Keratinocyte (primary cell): ENCODE results near the gene CLEC6A. TPM values are rescaled to one million over a fixed set of nuclear protein-coding genes. Genes with fewer than 3 reads are reported as not detected.

ENCODE experiments used
- DNase-seq: peaks from one replicate; pipeline ENCODE4 v3.0.0-alpha.2; 2011; ENCODE audit warnings: low read depth, missing footprints, low spot score
- FAIRE-seq: peaks from 2 replicates; lab custom pipeline; 2011; peaks lifted over from hg19 to GRCh38; lab: Jason Lieb, UNC
- H2AFZ ChIP-seq: 2 replicates; pipeline ENCODE4 v1.6.0; 2012; ENCODE audit warnings: low read length, control low read depth, inconsistent platforms; ENCODE audit not compliant: control insufficient read depth
- H3K27ac ChIP-seq: 2 replicates; pipeline ENCODE4 v1.5.1; 2011; ENCODE audit warnings: low read length; ENCODE audit not compliant: control insufficient read depth, insufficient read depth
- H3K27me3 ChIP-seq: 3 replicates; pipeline ENCODE4 v1.6.0; 2011; ENCODE audit warnings: low read length; ENCODE audit not compliant: control insufficient read depth, insufficient read depth; ENCODE audit errors: extremely low read depth
- H3K36me3 ChIP-seq, 2 experiments: 2 replicates in 1 of 2; 3 replicates in 1 of 2; pipeline ENCODE4 v1.5.1; 2011; ENCODE audit warnings: low read length in 2 of 2, mild to moderate bottlenecking in 1 of 2; ENCODE audit not compliant: control insufficient read depth in 2 of 2, insufficient read depth in 2 of 2; ENCODE audit errors: extremely low read depth in 1 of 2
- H3K4me1 ChIP-seq: 3 replicates; pipeline ENCODE4 v1.5.1; 2011; ENCODE audit warnings: low read length; ENCODE audit not compliant: control insufficient read depth, insufficient read depth; ENCODE audit errors: extremely low read depth
- H3K4me2 ChIP-seq: 3 replicates; pipeline ENCODE4 v1.6.0; 2011; ENCODE audit warnings: low read depth, low read length; ENCODE audit not compliant: control insufficient read depth, insufficient read depth; ENCODE audit errors: extremely low read depth
- H3K4me3 ChIP-seq, 3 experiments: fragments of 200-600 bp in 1 of 3; sonication (generic) in 1 of 3; 2 replicates in 2 of 3; 3 replicates in 1 of 3; pipeline ENCODE4 v1.5.1; 2011 to 2016; ENCODE audit warnings: low read length in 3 of 3, mild to moderate bottlenecking in 3 of 3, control low read depth in 2 of 3, inconsistent platforms in 1 of 3, low read depth in 1 of 3, mixed read lengths in 1 of 3, mixed run types in 1 of 3, moderate library complexity in 1 of 3; ENCODE audit not compliant: control insufficient read depth in 2 of 3, insufficient read depth in 2 of 3; ENCODE audit errors: extremely low read depth in 1 of 3
- H3K79me2 ChIP-seq: 2 replicates; pipeline ENCODE4 v1.6.0; 2012; ENCODE audit warnings: low read length; ENCODE audit not compliant: control insufficient read depth, insufficient read depth
- H3K9ac ChIP-seq: 3 replicates; pipeline ENCODE4 v1.6.0; 2011; ENCODE audit warnings: low read length; ENCODE audit not compliant: control insufficient read depth, insufficient read depth; ENCODE audit errors: extremely low read depth
- H3K9me1 ChIP-seq: 3 replicates; pipeline ENCODE4 v1.6.0; 2011; ENCODE audit warnings: low read length; ENCODE audit not compliant: control insufficient read depth, insufficient read depth; ENCODE audit errors: extremely low read depth
- H3K9me3 ChIP-seq: 2 replicates; pipeline ENCODE4 v1.5.1; 2012; ENCODE audit warnings: low read depth, low read length; ENCODE audit not compliant: control insufficient read depth
- H4K20me1 ChIP-seq: 3 replicates; pipeline ENCODE4 v1.6.0; 2011; ENCODE audit warnings: low read length; ENCODE audit not compliant: control insufficient read depth, insufficient read depth; ENCODE audit errors: extremely low read depth
- EZH2 ChIP-seq: IDR thresholded peaks from one replicate; pipeline ENCODE4 v1.6.1; 2012; ENCODE audit warnings: inconsistent platforms, mild to moderate bottlenecking, low read length, moderate library complexity
- dilution Hi-C: fragments of 300-500 bp; cut with MboI; formaldehyde crosslinking; loops from one replicate; pipeline ENCODE4 v1.7.0; 2020; ENCODE audit warnings: low sequenced_read_pairs; ENCODE audit not compliant: extremely low pct_ligation_motif_present
- polyA plus RNA-seq, 5 experiments: library from polyadenylated mRNA; depleted of rRNA in 3 of 5; stranded (reverse) in 3 of 5; stranded (forward) in 1 of 5; unstranded in 1 of 5; fragments of >200 nt; gene quantifications; 1 replicate in 1 of 5; 2 replicates in 3 of 5; 3 replicates in 1 of 5; pipeline versions ENCODE4 v1.2.1 to v1.2.3, GENCODE V29; 2011 to 2012; ENCODE audit warnings: missing spikeins in 2 of 5, low read depth in 1 of 5, low replicate concordance in 1 of 5
- TF ChIP-seq, protein P1 (sequence below), 3 experiments: IDR thresholded peaks in 1 of 3; conservative IDR thresholded peaks in 1 of 3; optimal IDR thresholded peaks in 1 of 3; 2 replicates in 2 of 3; 3 replicates in 1 of 3; pipeline versions ENCODE3 to v1.5.1; 2011; ENCODE audit warnings: low read length in 3 of 3, mild to moderate bottlenecking in 3 of 3, moderate library complexity in 2 of 3, control low read depth in 1 of 3, inconsistent platforms in 1 of 3; ENCODE audit not compliant: insufficient read depth in 2 of 3; ENCODE audit errors: extremely low read depth in 1 of 3

Gene CLEC6A
- polyA plus RNA-seq, 1 donor (not counting 4 experiments of a cell fraction or from before 2014, with no cell fraction given) = not detected

DNA sequence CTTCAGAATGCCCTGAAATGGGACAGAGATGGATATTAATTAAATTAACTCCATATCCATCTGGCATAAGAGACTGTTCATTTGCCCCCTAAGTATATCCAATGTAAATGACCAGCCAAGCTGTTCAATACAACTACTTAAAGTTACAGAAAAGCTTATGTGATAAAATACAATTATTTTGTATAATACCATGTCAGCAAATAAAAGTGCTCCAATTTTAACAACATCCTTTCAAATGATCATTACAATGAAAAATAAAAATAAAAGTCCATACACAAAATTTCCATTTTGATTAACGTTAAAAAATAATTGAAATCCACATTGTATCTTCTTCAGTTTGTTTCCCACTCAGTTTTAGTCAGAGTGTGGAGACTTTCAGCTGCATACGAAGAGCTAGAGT lies 5.7 kb downstream of the CLEC6A start:
- Histone ChIP-seq H3K9me1 (no peaks in the 10 kb centered on the region), H2AFZ (no peak overlapping the region), H3K27ac (no peak overlapping the region), H3K4me3 (no peak overlapping the region), H3K9ac (no peak overlapping the region), H3K9me3 (no peaks in the 10 kb centered on the region), H3K79me2 (no peaks in the 10 kb centered on the region), H3K36me3 (no peaks in the 10 kb centered on the region), H3K4me2 (no peak overlapping the region), H3K4me1 (no peaks in the 10 kb centered on the region), H3K27me3 (no peaks in the 10 kb centered on the region), H4K20me1 (no peaks in the 10 kb centered on the region)
- dilution Hi-C loops = no loop called here
- FAIRE-seq = no peak
- no peak for DNase-seq
- no peak for TF ChIP-seq EZH2
- TF ChIP-seq, protein P1, sequence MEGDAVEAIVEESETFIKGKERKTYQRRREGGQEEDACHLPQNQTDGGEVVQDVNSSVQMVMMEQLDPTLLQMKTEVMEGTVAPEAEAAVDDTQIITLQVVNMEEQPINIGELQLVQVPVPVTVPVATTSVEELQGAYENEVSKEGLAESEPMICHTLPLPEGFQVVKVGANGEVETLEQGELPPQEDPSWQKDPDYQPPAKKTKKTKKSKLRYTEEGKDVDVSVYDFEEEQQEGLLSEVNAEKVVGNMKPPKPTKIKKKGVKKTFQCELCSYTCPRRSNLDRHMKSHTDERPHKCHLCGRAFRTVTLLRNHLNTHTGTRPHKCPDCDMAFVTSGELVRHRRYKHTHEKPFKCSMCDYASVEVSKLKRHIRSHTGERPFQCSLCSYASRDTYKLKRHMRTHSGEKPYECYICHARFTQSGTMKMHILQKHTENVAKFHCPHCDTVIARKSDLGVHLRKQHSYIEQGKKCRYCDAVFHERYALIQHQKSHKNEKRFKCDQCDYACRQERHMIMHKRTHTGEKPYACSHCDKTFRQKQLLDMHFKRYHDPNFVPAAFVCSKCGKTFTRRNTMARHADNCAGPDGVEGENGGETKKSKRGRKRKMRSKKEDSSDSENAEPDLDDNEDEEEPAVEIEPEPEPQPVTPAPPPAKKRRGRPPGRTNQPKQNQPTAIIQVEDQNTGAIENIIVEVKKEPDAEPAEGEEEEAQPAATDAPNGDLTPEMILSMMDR (optimal IDR thresholded peaks at IDR 0.05 in 1 of 3, IDR thresholded peaks at IDR 0.05 in 1 of 3, conservative IDR thresholded peaks at IDR 0.05 in 1 of 3; ENCODE audit: extremely low read depth in 1 of 3, insufficient read depth in 2 of 3, low read length in 3 of 3) = no peak

DNA sequence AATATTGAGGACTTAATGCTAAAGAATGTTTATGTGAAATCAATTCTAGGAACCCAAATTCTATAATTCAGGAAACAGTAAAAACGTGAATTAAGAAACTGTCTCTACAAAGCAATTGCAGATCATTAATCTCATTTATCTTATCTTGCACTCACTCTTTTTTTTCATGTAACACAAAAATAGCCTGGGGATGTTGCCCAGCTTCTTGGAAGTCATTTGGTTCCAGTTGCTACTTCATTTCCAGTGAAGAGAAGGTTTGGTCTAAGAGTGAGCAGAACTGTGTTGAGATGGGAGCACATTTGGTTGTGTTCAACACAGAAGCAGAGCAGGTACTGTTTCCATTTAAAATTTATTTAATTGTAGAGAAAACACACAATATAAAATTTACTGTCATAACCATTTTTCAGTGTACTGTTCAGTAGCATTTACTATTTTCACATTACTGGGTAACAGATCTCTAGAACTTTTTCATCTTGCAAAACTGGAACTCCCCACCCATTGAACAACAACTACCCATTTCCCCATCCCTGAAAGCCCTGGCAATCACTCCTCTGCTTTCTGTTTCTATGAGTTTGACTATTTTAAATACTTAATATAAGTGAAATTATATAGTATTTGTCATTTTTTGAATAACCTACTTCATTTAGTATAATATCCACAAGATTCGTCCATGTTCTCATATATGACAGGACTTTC lies 9.7 kb downstream of the CLEC6A start:
- no peaks in the 10 kb centered on the region for H3K4me1 ChIP-seq
- H3K9ac ChIP-seq = no peak overlapping the region
- no peak overlapping the region for H3K27ac ChIP-seq
- DNase-seq (no peak), FAIRE-seq (no peak)
- dilution Hi-C loops = no loop called here
- H3K79me2 ChIP-seq = no peaks in the 10 kb centered on the region
- no peaks in the 10 kb centered on the region for H3K9me3 ChIP-seq
- no peaks in the 10 kb centered on the region for H4K20me1 ChIP-seq
- no peak overlapping the region for H2AFZ ChIP-seq
- no peaks in the 10 kb centered on the region for H3K36me3 ChIP-seq
- no peak for TF ChIP-seq EZH2
- TF ChIP-seq, protein P1 (optimal IDR thresholded peaks at IDR 0.05 in 1 of 3, IDR thresholded peaks at IDR 0.05 in 1 of 3, conservative IDR thresholded peaks at IDR 0.05 in 1 of 3; ENCODE audit: extremely low read depth in 1 of 3, insufficient read depth in 2 of 3, low read length in 3 of 3) = no peak
- no peaks in the 10 kb centered on the region for H3K9me1 ChIP-seq
- no peak overlapping the region for H3K4me3 ChIP-seq
- no peaks in the 10 kb centered on the region for H3K27me3 ChIP-seq
- H3K4me2 ChIP-seq = no peak overlapping the region
